GM21529 (cell line): ENCODE measurements around the gene PKIG.
"Not testable (repeated sequence)": the region's sequence is repeated elsewhere in the genome, so short reads cannot be mapped to it uniquely, and the experiment has no call there.

ENCODE experiments used
- ATAC-seq: cut with Tn5 transposase; IDR thresholded peaks from one replicate; pipeline ENCODE4 v1.9.1; 2021; ENCODE audit not compliant: unreplicated experiment

The PKIG gene

DNA sequence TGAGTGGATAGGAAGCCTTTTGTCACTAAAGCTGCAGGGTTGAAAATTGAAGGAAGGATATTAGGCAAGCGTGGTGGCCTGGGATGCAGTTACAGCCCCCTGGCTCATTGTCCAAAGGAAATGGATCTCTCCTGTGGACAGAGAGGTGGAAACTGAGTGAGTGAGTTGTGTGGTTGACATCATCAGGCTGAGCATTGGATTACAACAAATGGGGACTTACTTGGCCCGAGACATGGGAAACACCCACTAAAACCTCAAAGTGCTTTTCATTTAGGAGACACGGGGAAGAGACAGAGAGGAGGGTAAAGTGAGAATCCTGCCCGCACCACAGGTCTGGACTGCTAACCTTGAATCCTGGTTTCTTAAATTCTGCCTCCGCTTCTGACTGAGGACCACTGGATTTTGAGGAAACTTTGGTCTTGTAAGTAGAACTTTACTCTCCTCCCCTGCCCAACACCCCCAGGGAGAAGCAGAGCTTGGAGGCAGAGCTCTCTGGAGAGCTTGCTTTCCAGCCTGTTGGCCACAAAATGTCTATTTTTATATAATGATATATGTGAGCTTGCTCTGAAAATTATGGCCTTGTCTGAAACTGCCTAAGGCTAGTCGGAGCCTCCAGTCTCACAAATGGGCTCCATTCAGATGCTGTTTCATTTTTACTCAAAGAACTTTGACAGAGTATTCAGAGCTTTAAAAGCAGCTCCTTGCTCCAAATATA is at the start of gene PKIG:
Gene PKIG, plus strand, starts transcription at position 269 of the 715 bp plus-strand sequence. CDS start 31,978 bp downstream, outside the sequence.
- no peak for ATAC-seq

DNA sequence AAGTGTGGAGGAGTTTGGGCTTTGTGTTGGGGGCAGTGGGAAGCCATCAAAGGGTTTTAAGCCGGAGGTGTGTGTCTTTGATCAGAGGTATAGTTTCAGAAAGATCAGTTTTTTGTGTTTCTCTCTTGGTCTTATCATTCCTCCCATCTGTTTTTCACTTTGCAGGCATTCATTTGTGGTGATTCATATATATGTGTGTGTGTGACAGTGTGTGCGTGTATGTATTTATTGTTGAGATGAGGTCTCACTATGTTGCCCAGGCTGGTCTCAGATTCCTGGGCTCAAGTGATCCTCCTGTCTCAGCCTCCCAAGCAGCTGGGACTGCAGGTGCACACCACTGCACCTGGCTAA is 49.4 kb upstream of the PKIG start:
- ATAC-seq, result no peak

DNA sequence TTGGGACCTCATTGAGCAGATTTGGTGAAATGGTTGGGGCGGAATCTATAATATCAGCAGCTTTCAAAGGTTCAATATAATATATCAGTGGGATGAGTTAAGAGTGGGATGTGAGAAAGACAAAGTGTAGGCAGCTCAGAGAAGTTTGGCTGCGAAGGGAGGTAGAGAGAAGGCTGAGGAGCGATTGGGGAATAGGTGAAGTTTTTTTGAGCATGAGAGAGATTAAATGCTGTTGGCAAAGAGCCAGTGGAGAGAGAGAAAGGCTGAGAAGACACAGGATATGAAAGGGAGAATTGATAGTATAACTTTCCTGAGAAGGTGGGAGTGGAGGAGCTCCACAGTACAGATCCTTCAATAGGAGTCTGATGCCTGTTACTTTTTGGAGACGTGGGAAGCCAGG is 48.5 kb upstream of the PKIG start:
- ATAC-seq, result no peak

DNA sequence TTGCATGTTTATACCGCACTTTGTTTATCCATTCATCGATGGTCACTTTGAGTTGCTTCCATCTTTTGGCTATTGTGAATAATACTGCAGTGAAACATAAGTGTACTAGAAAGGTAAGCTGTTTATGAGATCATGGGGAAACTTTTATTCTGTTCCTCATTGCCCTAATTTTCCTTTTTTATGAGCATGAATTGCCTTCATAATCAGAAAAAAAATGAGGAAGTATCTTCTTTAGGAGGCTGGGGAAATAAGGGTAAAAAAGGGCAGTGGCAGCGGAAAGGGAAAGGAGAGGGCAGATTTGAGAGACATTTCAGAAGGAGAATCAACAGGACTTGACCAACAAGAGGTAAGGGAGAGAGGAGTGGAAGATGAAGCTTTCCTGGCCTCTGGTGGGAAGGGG is 46.2 kb upstream of the PKIG start:
- ATAC-seq, result no peak

DNA sequence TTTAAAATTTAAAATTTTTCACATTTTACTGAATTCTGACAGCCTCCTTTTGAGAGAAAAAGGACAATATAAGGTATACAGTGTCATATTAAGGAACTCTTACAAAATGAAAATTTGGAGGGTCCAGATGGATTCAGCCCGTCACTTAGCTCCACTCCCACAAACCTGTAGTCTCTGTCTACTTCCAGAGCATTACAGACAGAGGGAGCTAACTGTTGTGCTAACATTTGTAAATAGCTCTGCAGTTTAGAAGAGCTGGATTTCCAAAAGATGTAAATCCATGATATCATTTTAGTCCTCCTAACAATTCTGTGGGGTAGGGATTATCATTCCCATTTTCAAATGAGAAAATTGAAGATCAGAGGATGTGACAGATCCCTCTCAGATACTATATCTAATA is 44.4 kb upstream of the PKIG start:
- ATAC-seq, result no peak

DNA sequence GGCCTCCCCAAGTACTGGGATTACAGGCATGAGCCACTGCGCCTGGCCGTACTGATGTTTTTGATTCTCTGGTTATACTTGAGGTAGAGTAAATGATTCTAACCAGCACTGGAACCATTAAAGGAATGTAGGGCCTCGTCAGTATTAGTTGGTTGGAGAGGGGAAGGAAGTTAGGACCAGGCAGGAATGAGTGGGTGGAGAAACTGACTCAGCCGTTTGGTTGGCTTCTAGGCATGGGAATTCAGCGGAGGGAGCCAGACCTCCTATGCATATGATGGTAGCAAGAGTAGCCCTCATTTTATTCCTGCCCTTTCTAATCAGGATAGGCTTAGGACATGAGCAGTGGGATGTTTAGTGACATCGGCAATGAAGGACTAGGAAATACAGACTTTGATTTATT is 41.5 kb upstream of the PKIG start:
- no peak for ATAC-seq

DNA sequence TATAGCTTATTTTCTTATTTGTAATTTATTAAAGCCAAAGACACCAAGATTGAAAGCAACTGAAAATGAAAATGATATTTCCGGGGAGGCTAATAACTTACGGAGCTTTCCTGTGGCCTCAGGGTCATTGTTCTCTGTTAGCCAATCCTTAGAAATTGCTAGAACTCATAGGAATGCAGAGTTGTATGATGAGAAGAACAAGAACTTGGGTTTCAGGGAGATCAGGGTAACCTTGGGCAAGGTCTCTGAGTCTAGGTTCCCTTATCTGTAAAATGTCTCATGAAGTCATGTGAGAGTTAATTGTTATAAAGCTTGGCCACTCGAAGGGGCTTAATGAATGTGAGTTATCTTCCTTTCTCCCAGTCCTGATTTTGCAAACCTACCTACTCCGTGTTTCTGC is 40.4 kb upstream of the PKIG start:
- ATAC-seq, result no peak

DNA sequence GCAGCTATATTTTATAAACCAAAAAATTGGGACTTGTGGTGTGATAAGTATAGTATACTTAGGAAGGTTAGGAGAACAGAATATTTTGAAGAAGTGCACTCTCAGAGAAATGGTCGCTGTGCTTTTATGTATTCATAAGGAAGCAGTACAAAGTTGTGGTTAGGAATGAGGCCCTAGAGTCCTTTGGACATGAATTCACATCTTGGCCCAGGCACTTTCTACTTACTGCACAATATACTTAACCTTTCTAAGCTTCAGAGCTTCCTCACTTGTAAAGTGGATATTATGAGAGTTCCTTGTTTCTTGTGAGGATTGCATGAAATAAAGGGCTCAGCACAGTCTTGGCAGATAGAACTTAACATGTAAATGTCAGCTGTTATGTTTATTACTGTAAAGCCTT is 39.5 kb upstream of the PKIG start:
- ATAC-seq, result no peak

DNA sequence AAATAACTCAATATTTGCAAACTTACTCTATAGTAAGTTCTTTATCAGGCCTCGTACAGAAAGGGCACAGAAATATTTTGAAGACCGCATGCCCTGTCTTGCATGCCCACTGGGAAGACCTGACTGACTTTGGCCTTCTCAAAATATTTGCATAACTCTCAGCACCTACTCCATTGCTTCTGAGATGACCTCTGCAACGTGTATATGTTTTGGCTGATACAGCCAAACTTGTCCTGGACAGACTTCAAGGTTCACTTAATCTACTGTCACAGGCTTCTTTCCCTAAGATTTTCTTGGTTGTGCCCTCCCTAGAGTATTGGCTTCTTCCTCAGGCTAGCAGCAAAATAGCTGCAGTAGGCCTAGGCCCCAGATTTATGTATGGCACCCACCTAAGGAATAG is 39.0 kb upstream of the PKIG start:
- no peak for ATAC-seq

DNA sequence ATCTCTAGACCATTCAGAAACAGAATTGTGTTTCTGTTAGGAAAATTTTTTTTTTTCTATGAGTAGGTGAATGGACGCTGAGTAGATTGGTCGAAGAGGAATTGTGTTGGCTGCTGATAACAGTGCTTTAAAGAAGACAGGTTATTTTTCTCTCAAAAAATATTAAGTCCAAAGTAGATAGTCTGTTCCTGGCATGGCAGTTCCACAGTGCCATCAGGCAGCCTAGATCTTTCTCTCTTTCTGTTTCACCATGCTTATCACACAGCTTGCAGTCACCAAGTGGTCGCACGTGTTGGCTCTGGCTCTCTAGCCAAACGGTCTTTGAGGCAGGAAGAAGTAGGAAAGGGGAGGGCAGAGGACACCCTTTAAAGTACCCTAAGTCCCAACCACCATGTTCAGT is 38.1 kb upstream of the PKIG start:
- ATAC-seq, result no peak

DNA sequence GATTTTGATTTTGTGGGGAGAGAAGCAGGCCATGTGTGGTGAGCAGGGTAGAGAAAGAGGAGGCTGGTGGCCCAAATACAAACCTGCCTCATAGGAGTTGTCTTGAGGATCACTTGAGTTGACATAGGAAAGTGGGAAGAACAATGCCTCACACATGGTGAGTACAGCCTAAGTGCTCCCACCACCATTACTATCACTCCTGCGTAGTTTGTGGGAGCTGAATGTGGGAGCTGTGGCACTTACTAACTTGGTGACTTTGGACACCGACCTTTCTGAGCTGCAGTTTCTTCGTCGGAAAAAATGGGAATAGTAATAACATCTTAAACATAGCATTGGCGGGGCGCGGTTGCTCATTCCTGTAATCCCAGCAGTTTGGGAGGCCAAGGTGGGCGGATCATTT is 35.0 kb upstream of the PKIG start:
- no peak for ATAC-seq

DNA sequence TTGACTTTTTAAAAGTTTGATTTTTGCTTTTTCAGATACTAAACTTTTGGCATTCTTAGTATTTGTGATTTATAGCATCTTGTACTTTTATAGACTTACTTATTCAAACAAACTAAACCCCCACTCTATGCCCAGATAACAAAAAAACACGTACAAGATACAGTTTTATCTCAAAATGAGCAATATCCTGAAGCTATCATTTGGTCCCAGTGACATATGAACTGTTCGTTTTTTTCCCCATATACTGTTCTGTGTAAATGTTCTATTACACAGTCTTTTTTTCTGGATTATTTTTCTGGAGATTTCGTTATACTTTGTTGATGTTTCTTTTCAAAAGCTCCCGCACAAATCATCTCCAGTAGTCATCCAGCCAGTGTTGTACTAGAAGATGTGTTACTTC is 33.3 kb upstream of the PKIG start:
- no peak for ATAC-seq

DNA sequence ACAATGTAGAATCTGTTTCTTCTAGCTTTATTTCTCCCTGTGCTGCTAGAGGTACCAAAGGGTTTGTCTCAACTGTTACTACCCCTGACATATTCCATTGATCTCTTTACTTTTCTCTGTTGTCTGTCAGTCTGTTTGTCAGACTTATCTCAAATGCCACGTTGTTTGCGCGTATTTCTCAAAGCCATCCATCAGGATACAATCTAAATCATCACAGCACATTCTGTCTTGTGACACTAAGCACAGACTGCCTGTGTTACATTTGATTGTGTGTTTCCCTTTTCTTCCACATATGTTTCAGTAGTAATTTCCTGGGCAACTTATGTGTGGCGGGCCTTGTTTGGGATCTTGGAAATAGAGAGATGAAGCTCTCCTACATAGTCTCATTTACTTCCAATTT is 30.3 kb upstream of the PKIG start:
- no peak for ATAC-seq

DNA sequence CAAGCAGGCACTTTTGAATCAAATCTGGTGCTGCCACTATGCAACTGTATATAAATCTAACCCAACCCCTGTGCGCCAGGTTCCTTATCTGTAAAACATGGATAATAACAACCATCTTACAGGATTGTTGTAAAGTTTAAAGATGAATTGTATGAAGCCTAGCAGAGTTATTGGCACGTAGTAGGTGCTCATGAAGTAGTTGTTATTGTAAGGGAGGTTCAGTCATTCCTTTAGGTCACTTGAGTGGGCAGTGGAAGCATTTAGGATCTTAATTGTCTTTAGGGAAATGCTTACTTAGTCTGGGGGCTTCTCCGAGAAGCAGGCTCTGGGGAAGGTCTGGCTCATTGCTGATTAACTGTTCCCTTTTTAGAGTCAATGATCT is 29.8 kb upstream of the PKIG start:
- ATAC-seq, result no peak

DNA sequence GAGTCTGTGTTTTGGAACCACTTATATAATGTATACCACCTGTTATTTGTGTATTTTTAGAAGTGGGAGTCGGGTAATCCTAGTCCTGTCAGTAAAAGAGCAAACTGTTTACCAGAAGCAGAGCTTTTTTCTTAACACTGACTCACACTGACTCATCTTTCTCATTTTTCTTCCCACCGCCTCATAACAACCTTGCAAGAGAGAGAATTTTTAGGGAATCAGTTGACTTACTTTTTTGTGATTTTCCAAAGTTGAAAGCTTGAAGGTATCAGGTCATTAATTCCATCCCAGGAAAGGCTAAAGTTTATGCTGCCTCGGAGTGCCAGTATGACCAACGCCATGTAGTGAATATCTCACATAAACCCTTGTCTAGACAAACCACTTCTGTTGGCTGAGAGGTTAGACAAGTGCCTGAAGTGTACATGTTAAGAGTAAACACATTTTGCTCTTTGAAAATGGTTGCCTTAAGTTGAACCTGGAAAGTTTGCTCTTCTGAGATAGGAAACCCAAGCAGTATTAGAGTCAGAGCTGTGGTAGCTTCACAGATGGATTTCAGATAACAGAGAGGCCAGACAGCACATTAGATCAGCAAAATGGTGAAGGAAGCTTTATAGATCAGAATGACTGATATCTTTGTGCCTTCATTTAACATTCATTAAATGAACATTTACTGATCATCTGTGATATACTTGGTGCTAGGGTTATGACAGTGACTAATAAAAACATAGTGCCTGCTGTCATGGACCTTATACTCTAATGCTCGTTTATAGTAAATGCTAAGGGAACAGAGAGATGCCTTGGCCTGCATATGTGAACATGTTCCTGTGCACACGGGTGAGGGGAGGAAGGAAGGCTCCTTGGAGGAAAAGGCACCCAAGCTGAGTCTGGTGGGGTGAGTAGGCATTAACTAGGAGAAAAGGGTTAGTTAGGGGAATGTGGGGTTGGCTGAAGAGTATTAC is 29.1 kb upstream of the PKIG start:
- ATAC-seq, result no peak

DNA sequence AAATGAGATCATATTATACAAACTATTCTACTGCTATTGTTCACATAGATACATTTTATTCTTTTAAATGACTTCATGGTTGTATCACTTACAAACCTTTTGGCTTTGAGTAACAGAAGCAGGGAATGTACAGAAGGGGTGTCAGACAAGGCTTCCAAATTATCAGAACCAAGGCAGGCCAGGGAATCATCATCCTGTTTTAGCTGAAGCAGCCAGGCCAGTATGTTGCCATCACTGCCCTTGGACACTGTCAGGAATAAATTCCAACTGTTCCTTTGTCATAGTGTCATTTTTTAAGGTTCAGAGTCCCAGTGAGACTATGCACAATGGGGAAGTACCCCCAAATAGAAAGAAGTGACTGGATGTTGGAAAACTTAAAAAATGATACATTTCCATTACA is 23.1 kb upstream of the PKIG start:
- no peak for ATAC-seq

DNA sequence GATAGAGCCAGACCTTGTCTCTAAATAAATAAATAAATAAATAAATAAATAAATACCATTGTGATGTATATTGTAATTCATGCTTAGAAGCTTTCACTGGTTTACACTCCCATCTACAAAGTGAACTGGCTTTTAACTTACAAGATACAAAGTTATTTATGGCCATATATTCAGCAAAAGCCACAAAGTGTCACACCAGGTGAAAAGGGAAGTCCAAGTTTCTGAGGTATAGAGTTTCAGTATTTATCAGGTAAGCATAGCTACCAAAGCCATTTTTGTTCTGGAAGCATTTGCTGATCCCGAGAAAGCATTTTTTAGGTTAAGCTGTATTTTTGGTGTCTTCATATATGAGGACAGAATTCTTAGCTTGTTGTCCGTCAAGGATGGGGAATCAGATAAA is 22.1 kb upstream of the PKIG start:
- no peak for ATAC-seq

DNA sequence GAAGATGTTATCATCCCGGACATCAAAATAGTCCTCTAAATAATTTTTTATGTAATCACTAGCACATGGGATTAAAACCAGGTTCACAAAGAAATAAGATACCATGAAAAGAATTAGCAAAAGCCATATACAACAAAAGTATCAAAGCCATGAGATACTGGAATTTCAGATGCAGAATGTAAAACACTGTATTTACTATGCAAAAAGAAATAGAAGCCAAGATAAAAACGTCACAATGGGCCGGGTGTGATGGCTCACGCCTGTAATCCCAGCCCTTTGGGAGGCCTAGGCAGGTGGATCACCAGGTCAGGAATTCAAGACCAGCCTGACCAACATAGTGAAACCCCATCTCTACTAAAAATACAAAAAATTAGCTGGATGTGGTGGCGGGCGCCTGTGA is 21.6 kb upstream of the PKIG start:
- not testable (repeated sequence) for ATAC-seq

DNA sequence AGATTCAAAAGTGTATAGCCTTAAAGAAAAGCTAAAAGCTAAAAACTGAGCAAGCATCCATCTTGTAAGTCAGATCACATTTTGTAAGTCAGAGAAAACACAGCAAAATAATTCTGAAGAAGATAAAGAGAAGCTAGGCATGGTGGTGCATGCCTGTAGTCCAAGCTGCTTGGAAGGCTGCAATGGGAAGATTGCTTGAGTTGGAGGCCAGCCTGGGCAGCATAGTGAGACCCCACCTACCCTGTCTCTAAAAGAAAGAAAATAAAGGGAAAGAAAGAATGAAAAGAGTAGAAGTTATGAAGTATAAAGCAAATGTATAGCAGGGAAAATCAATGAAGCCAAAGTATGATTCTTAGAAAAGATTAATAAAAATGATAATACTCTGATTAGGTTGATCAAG is 20.5 kb upstream of the PKIG start:
- no peak for ATAC-seq

DNA sequence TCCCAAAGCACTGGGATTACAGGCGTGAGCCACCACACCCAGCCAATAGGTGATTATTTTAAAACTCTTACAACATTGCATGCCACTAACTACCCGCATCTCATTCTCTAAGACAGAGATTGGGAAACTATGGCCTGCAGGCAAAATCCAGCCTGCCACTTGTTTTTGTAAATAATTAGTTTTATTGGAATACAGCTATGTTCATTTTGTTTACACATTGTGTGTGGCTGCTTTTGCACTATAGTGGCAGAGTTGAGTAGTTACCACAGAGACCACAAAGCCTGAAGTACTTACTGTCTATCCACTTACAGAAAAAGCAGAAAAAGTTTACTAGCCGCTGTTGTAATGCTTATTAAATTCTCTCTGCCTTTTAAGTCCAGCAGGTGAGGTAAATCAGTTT is 16.4 kb upstream of the PKIG start:
- ATAC-seq, result no peak

DNA sequence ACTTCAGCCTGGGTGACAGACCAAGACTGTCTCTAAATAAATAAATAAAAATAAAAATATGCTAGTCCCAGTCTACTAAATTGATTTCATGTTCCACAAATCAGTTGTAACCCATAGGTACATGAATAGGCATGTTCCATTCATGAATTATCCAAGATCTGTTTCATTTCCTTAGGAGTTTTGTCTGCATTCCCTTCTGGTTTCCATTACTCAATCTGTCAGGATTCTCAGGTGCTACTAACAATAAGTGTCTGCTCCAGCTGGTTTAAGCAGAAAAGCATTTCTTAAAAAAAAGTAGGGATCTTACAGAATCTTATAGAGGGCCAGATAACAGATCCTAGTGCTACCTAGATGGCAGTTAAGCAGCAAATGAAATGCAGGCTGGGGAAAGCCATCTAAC is 15.6 kb upstream of the PKIG start:
- no peak for ATAC-seq

DNA sequence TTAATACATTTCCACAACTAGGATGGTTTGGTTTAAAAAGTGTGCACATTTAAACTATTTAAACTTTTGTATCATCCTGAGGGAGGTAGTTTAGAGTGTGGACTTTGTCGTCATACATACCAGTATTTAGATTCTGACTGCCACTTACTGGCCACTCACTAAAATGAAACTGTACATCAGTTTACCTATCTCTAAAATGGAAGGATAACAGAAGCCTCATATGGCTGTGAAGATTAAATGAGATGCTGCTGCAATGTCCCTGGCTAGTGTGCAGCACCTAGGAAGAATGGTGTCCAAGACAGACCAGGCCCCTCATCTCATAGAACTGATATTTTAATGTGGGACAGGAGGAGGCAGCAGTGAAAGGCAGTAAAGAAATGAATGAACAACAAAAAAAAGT is 12.0 kb upstream of the PKIG start:
- no peak for ATAC-seq
